ENCODE data around the gene PCDH15. TPM values are rescaled to one million over a fixed set of nuclear protein-coding genes. Genes with fewer than 3 reads are reported as not detected.

Gene PCDH15
- polyA plus RNA-seq, 1 of the 3 experiments (the other 2 are of a cell fraction), result 0.03 TPM

DNA sequence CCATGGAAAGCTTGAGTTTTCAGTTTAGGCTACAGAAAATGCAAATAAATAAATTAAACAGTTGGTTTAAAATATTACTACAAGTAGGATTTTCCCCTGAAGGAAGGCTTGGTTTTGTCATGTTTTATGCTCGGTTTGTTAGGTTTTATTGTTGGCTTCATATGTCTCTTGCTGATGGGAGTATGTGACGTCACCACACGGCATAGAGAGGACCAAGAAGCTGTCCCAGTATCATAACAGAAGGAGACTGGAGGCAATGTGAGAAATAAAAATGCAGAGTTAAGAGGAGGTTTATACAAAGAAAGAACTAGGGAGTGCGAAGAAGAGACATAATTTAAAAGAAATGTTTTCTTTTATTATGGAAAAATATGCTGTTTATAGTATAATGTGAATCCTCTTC is 24.4 kb downstream of the PCDH15 start:
- no peaks in the 10 kb centered on the region for H3K79me2 ChIP-seq (ENCODE audit: insufficient read depth)
- no peak overlapping the region for H3K4me2 ChIP-seq
- POLR2A ChIA-PET, result no interaction called here
- no peaks in the 10 kb centered on the region for H3K9me3 ChIP-seq
- H4K20me1 ChIP-seq (ENCODE audit: insufficient read depth), result no peaks in the 10 kb centered on the region
- no peaks in the 10 kb centered on the region for H3K9me2 ChIP-seq
- TF ChIP-seq, protein P1, sequence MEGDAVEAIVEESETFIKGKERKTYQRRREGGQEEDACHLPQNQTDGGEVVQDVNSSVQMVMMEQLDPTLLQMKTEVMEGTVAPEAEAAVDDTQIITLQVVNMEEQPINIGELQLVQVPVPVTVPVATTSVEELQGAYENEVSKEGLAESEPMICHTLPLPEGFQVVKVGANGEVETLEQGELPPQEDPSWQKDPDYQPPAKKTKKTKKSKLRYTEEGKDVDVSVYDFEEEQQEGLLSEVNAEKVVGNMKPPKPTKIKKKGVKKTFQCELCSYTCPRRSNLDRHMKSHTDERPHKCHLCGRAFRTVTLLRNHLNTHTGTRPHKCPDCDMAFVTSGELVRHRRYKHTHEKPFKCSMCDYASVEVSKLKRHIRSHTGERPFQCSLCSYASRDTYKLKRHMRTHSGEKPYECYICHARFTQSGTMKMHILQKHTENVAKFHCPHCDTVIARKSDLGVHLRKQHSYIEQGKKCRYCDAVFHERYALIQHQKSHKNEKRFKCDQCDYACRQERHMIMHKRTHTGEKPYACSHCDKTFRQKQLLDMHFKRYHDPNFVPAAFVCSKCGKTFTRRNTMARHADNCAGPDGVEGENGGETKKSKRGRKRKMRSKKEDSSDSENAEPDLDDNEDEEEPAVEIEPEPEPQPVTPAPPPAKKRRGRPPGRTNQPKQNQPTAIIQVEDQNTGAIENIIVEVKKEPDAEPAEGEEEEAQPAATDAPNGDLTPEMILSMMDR (IDR thresholded peaks at IDR 0.05), result no peak
- TF ChIP-seq POLR2AphosphoS5 (IDR thresholded peaks at IDR 0.05; ENCODE audit: low read depth, low read length), result no peak
- no peak for TF ChIP-seq SIN3A (IDR thresholded peaks at IDR 0.05; ENCODE audit: borderline replicate concordance, low read depth, low read length)
- no peak for TF ChIP-seq GATA2 (CRISPR knock-in tag; IDR thresholded peaks at IDR 0.05)
- no peak for TF ChIP-seq MXI1 (IDR thresholded peaks at IDR 0.05; ENCODE audit: low read depth, low read length)
- TF ChIP-seq FOSL2 (IDR thresholded peaks at IDR 0.05; ENCODE audit: borderline replicate concordance, low read depth), result no peak
- no peak for TF ChIP-seq JUND (IDR thresholded peaks at IDR 0.05)
- TF ChIP-seq NRF1 (IDR thresholded peaks at IDR 0.05; ENCODE audit: low read depth, low read length), result no peak
- TF ChIP-seq SMC3 (IDR thresholded peaks at IDR 0.05; ENCODE audit: low read depth, low read length), result no peak
- no peak for TF ChIP-seq ELF1 (IDR thresholded peaks at IDR 0.05)
- no peak for TF ChIP-seq NFIC (IDR thresholded peaks at IDR 0.05; ENCODE audit: borderline replicate concordance)
- no peak overlapping the region for H3K4me3 ChIP-seq (ENCODE audit: low read depth in 2 of 2, low read length in 1 of 2)
- no peak for DNase-seq
- no peaks in the 10 kb centered on the region for H3F3A ChIP-seq (replicated peaks; ENCODE audit: insufficient read depth)
- 69% methylated on average over 4 of the region's 4 CpGs for WGBS (ENCODE audit: low lambda C conversion rate)
- no peaks in the 10 kb centered on the region for H3K4me1 ChIP-seq (ENCODE audit: control insufficient read depth in 1 of 2, insufficient read depth in 2 of 2, low read depth in 1 of 2, low read length in 1 of 2)
- H2AFZ ChIP-seq (ENCODE audit: low read depth), result no peak overlapping the region
- H3K27ac ChIP-seq (ENCODE audit: low read depth in 2 of 2, low read length in 1 of 2), result no peak overlapping the region
- H3K9ac ChIP-seq, result no peak overlapping the region
- no peaks in the 10 kb centered on the region for H3K27me3 ChIP-seq (ENCODE audit: insufficient read depth)
- H3K36me3 ChIP-seq (replicated peaks in 1 of 2; ENCODE audit: control insufficient read depth in 1 of 2, insufficient read depth in 2 of 2, low read length in 1 of 2), result no peaks in the 10 kb centered on the region
- CTCF ChIA-PET, result no interaction called here

DNA sequence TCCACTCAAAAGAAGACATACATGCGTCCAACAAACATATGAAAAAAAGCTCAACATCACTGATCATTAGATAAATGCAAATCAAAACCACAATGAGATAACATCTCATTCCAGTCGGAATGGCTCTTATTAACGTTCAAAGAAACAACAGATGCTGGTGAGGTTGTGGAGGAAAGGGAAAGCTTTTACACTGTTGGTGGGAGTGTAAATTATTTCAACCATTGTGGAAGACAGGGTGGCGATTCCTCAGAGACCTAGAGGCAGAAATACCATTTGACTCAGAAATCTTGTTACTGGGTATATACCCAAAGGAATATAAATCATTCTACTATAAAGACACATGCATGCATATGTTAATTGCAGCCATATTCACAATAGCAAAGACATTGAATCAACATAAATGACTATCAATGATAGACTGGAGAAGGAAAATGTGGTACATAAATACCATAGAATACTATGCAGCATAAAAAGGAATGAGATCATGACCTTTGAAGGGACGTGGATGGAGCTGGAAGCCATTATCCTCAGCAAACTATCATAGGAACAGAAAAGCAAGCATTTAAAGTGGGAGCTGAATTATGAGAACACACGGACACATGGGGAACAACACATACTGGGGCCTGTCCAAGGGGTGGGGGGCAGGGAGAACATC is 28.4 kb downstream of the PCDH15 start:
- Histone ChIP-seq H3F3A (replicated peaks; ENCODE audit: insufficient read depth) (no peaks in the 10 kb centered on the region), H3K4me1 (ENCODE audit: control insufficient read depth in 1 of 2, insufficient read depth in 2 of 2, low read depth in 1 of 2, low read length in 1 of 2) (no peaks in the 10 kb centered on the region), H3K9me2 (no peaks in the 10 kb centered on the region), H3K27ac (ENCODE audit: low read depth in 2 of 2, low read length in 1 of 2) (no peak overlapping the region), H3K36me3 (replicated peaks in 1 of 2; ENCODE audit: control insufficient read depth in 1 of 2, insufficient read depth in 2 of 2, low read length in 1 of 2) (no peaks in the 10 kb centered on the region), H3K4me2 (no peak overlapping the region), H3K27me3 (ENCODE audit: insufficient read depth) (no peaks in the 10 kb centered on the region), H3K9me3 (no peaks in the 10 kb centered on the region), H3K4me3 (ENCODE audit: low read depth in 2 of 2, low read length in 1 of 2) (no peak overlapping the region), H4K20me1 (ENCODE audit: insufficient read depth) (no peaks in the 10 kb centered on the region), H3K79me2 (ENCODE audit: insufficient read depth) (no peaks in the 10 kb centered on the region), H3K9ac (no peak overlapping the region), H2AFZ (ENCODE audit: low read depth) (no peak overlapping the region)
- no peak for TF ChIP-seq RCOR1 (IDR thresholded peaks at IDR 0.05; ENCODE audit: low read length)
- no peak for TF ChIP-seq FOSL2 (IDR thresholded peaks at IDR 0.05; ENCODE audit: borderline replicate concordance, low read depth)
- TF ChIP-seq NRF1 (IDR thresholded peaks at IDR 0.05; ENCODE audit: low read depth, low read length), result no peak
- TF ChIP-seq JUND (IDR thresholded peaks at IDR 0.05), result no peak
- ChIA-PET CTCF (interaction anchor here (0.6 to 1.1 kb wide), 2 partner anchors 29 to 1190 kb away, joined by 3 read pairs; partner anchors contain the start of gene PCDH15), POLR2A (no interaction called here)
- no peak for DNase-seq
- WGBS (ENCODE audit: low lambda C conversion rate), result 39% methylated on average over 6 of the region's 6 CpGs
